Trophoblast cell (in vitro differentiated cells and primary cell): ENCODE data around the gene MIAT.

Source experiments
- DNase-seq, 2 donors: peaks; one replicate each; pipeline ENCODE4 v3.0.0-alpha.2; 2016
- H2AFZ ChIP-seq: 2 replicates; pipeline ENCODE4 v1.6.1; 2013; ENCODE audit warnings: low read length, moderate library complexity, mild to moderate bottlenecking; ENCODE audit not compliant: insufficient read depth, poor library complexity
- H2AK5ac ChIP-seq: 2 replicates; pipeline ENCODE4 v1.6.1; 2013; ENCODE audit warnings: mild to moderate bottlenecking, low read length
- H2BK120ac ChIP-seq: 2 replicates; pipeline ENCODE4 v1.6.1; 2013; ENCODE audit warnings: low read length, mild to moderate bottlenecking, moderate library complexity; ENCODE audit not compliant: insufficient read depth, poor library complexity
- H2BK12ac ChIP-seq: 2 replicates; pipeline ENCODE4 v1.6.1; 2013; ENCODE audit warnings: mild to moderate bottlenecking, low read length, moderate library complexity
- H2BK5ac ChIP-seq: 2 replicates; pipeline ENCODE4 v1.6.1; 2013; ENCODE audit warnings: low read length, low read depth, moderate library complexity, mild to moderate bottlenecking; ENCODE audit not compliant: poor library complexity
- H3K14ac ChIP-seq: 2 replicates; pipeline ENCODE4 v1.6.1; 2013; ENCODE audit warnings: mild to moderate bottlenecking, low read length
- H3K18ac ChIP-seq: 2 replicates; pipeline ENCODE4 v1.6.1; 2013; ENCODE audit warnings: mild to moderate bottlenecking, low read length
- H3K23ac ChIP-seq: 2 replicates; pipeline ENCODE4 v1.6.1; 2013; ENCODE audit warnings: low read length
- H3K27ac ChIP-seq: 2 replicates; pipeline ENCODE4 v1.5.1; 2013; ENCODE audit warnings: low read depth, mild to moderate bottlenecking, inconsistent platforms, low read length, moderate library complexity
- H3K27me3 ChIP-seq: 2 replicates; pipeline ENCODE4 v1.6.1; 2013; ENCODE audit warnings: inconsistent platforms, mild to moderate bottlenecking, low read length, moderate library complexity; ENCODE audit not compliant: insufficient read depth
- H3K36me3 ChIP-seq, 2 experiments: 1 replicate in 1 of 2; 2 replicates in 1 of 2; pipeline ENCODE4 v1.6.1; 2013; ENCODE audit warnings: low read length in 2 of 2, mild to moderate bottlenecking in 2 of 2, moderate library complexity in 1 of 2; ENCODE audit not compliant: insufficient read depth in 2 of 2, control insufficient read depth in 1 of 2
- H3K4ac ChIP-seq: 2 replicates; pipeline ENCODE4 v1.6.1; 2013; ENCODE audit warnings: low read depth, mild to moderate bottlenecking, low read length, moderate library complexity
- H3K4me1 ChIP-seq, 2 experiments: 1 replicate in 1 of 2; 2 replicates in 1 of 2; pipeline ENCODE4 v1.6.1; 2013; ENCODE audit warnings: low read length in 2 of 2, mild to moderate bottlenecking in 2 of 2, moderate library complexity in 1 of 2; ENCODE audit not compliant: insufficient read depth in 2 of 2, control insufficient read depth in 1 of 2
- H3K4me2 ChIP-seq: 2 replicates; pipeline ENCODE4 v1.6.1; 2013; ENCODE audit warnings: inconsistent platforms, mild to moderate bottlenecking, low read length, moderate library complexity
- H3K4me3 ChIP-seq: 2 replicates; pipeline ENCODE4 v1.5.1; 2013; ENCODE audit warnings: mild to moderate bottlenecking, low read depth, low read length, inconsistent platforms
- H3K79me1 ChIP-seq: one replicate; pipeline ENCODE4 v1.6.1; 2013; ENCODE audit warnings: low read length
- H3K79me2 ChIP-seq: 2 replicates; pipeline ENCODE4 v1.6.1; 2013; ENCODE audit warnings: low read length, mild to moderate bottlenecking; ENCODE audit not compliant: control insufficient read depth, insufficient read depth, poor library complexity
- H3K9ac ChIP-seq: 2 replicates; pipeline ENCODE4 v1.6.1; 2013; ENCODE audit warnings: mild to moderate bottlenecking, low read length
- H3K9me3 ChIP-seq: 2 replicates; pipeline ENCODE4 v1.6.1; 2013; ENCODE audit warnings: low read depth, mild to moderate bottlenecking, control low read depth, inconsistent platforms, low read length; ENCODE audit not compliant: insufficient read depth
- H4K12ac ChIP-seq: 2 replicates; pipeline ENCODE4 v1.6.1; 2013; ENCODE audit warnings: low read depth, mild to moderate bottlenecking, low read length, moderate library complexity
- H4K8ac ChIP-seq: 2 replicates; pipeline ENCODE4 v1.6.1; 2013; ENCODE audit warnings: low read depth, mild to moderate bottlenecking, low read length, moderate library complexity
- H4K91ac ChIP-seq: one replicate; pipeline ENCODE4 v1.6.1; 2013; ENCODE audit warnings: low read depth, mild to moderate bottlenecking, low read length, moderate library complexity
- WGBS: extraction: QIAGEN DNeasy Blood & Tissue Kit; methylation state at CpG from one replicate; pipeline ENCODE4 v1.1.7; 2013; ENCODE audit warnings: missing lambda C conversion rate; ENCODE audit not compliant: insufficient read length, insufficient coverage; ENCODE audit errors: extremely low coverage; 5-methylcytosine and 5-hydroxymethylcytosine counted together

The MIAT gene

GRCh38 chr22:26707581-26707980 lies 50.2 kb downstream of the MIAT start:
- H3K27me3 ChIP-seq, result no peaks in the 10 kb centered on the region
- H3K4me3 ChIP-seq, result no peak overlapping the region
- no peaks in the 10 kb centered on the region for H3K79me2 ChIP-seq
- no peak overlapping the region for H2BK120ac ChIP-seq
- no peak overlapping the region for H3K4ac ChIP-seq
- no CpG with 5 or more reads among the region's 2 CpGs for WGBS
- no peaks in the 10 kb centered on the region for H3K79me1 ChIP-seq
- H4K8ac ChIP-seq, result no peak overlapping the region
- H2BK12ac ChIP-seq, result no peak overlapping the region
- H4K12ac ChIP-seq, result no peak overlapping the region
- no peak overlapping the region for H3K18ac ChIP-seq
- H3K4me2 ChIP-seq, result no peak overlapping the region
- H4K91ac ChIP-seq, result no peak overlapping the region
- H2BK5ac ChIP-seq, result no peak overlapping the region
- H2AFZ ChIP-seq, result no peak overlapping the region
- no peak overlapping the region for H3K27ac ChIP-seq
- DNase-seq, result no peak
- H3K9me3 ChIP-seq, result no peaks in the 10 kb centered on the region
- no peaks in the 10 kb centered on the region for H3K36me3 ChIP-seq
- H3K9ac ChIP-seq, result no peak overlapping the region
- no peak overlapping the region for H3K14ac ChIP-seq
- H3K23ac ChIP-seq, result no peak overlapping the region
- H2AK5ac ChIP-seq, result no peak overlapping the region
- H3K4me1 ChIP-seq, result no peaks in the 10 kb centered on the region

- Histone ChIP-seq H3K4me1 (no peaks in the 10 kb centered on the region), H2BK12ac (no peak overlapping the region), H4K12ac (no peak overlapping the region), H3K27me3 (no peaks in the 10 kb centered on the region), H3K79me1 (no peaks in the 10 kb centered on the region), H2AFZ (no peak overlapping the region), H3K27ac (no peak overlapping the region), H3K36me3 (no peaks in the 10 kb centered on the region), H3K79me2 (no peaks in the 10 kb centered on the region), H2AK5ac (no peak overlapping the region), H3K23ac (no peak overlapping the region), H3K18ac (no peak overlapping the region), H3K9ac (no peak overlapping the region), H3K4me2 (no peak overlapping the region), H3K4ac (no peak overlapping the region), H2BK120ac (no peak overlapping the region), H3K9me3 (no peaks in the 10 kb centered on the region), H3K4me3 (no peak overlapping the region), H2BK5ac (no peak overlapping the region), H3K14ac (no peak overlapping the region), H4K8ac (no peak overlapping the region), H4K91ac (no peak overlapping the region)
- DNase-seq, result peak in 1 of 2 donors; percentile 10
- WGBS, result no CpG with 5 or more reads among the region's 7 CpGs
Measured at GRCh38 chr22:26708256-26709009, 51.0 kb downstream of the MIAT start.

- no peak overlapping the region for H4K91ac ChIP-seq
- H3K27me3 ChIP-seq, result no peaks in the 10 kb centered on the region
- H3K14ac ChIP-seq, result no peak overlapping the region
- no peak overlapping the region for H3K23ac ChIP-seq
- no peaks in the 10 kb centered on the region for H3K36me3 ChIP-seq
- peak; percentile 62 to 82 for DNase-seq
- no peak overlapping the region for H4K12ac ChIP-seq
- H2BK12ac ChIP-seq, result no peak overlapping the region
- no CpG with 5 or more reads among the region's 3 CpGs for WGBS
- no peaks in the 10 kb centered on the region for H3K79me2 ChIP-seq
- H3K4ac ChIP-seq, result no peak overlapping the region
- no peak overlapping the region for H2BK5ac ChIP-seq
- no peak overlapping the region for H2BK120ac ChIP-seq
- H3K27ac ChIP-seq, result no peak overlapping the region
- H3K4me2 ChIP-seq, result no peak overlapping the region
- no peaks in the 10 kb centered on the region for H3K9me3 ChIP-seq
- H3K18ac ChIP-seq, result no peak overlapping the region
- no peak overlapping the region for H2AK5ac ChIP-seq
- H3K4me1 ChIP-seq, result no peaks in the 10 kb centered on the region
- no peak overlapping the region for H4K8ac ChIP-seq
- H3K9ac ChIP-seq, result no peak overlapping the region
- H3K79me1 ChIP-seq, result no peaks in the 10 kb centered on the region
- H3K4me3 ChIP-seq, result no peak overlapping the region
- H2AFZ ChIP-seq, result no peak overlapping the region
Measured at GRCh38 chr22:26709617-26710390, 52.4 kb downstream of the MIAT start.

DNA sequence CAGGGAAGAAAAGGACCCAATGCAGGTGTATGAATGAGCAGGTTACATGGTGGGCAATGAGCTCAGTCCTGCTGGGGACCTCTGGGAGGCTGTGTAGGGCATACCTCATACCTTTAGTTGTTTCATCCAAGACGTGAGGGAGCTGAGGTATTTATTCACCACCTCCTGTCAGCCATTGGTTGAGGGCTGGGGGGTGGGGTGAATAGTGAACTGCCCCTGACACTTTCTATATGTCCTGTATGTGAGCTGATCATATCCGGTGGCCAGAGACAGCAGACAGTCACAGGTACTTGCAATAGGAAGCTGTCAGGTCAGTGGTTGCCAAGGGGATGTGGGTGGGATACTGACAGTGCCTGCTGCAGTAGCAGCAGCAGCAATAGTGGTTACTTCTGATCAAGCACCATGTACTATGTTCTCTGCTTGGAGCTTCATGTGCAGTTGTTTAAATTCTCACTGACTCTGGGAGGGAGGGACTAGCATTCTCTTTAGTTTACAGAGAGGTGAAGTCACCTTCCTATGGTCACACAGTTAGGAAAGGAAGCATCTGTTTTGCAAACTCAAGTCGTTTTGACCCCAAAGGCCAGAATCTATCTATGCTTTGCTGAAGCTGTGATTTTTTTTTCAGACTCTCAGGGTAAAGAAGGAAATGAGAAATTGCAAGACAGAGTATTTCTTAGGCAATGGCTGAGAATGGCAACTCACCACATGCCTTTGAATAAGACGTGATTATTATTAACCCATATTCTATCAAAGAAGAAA lies 54.0 kb downstream of the MIAT start:
- no peak overlapping the region for H2BK120ac ChIP-seq
- no peaks in the 10 kb centered on the region for H3K36me3 ChIP-seq
- no peak overlapping the region for H3K9ac ChIP-seq
- no peaks in the 10 kb centered on the region for H3K79me1 ChIP-seq
- no peak overlapping the region for H2AK5ac ChIP-seq
- no peak overlapping the region for H3K23ac ChIP-seq
- no peak overlapping the region for H4K91ac ChIP-seq
- H3K79me2 ChIP-seq, result no peaks in the 10 kb centered on the region
- H3K14ac ChIP-seq, result no peak overlapping the region
- H2BK5ac ChIP-seq, result no peak overlapping the region
- H3K4ac ChIP-seq, result no peak overlapping the region
- no peak overlapping the region for H4K8ac ChIP-seq
- no peak for DNase-seq
- no peaks in the 10 kb centered on the region for H3K9me3 ChIP-seq
- H3K4me3 ChIP-seq, result no peak overlapping the region
- H3K4me1 ChIP-seq, result no peaks in the 10 kb centered on the region
- no peak overlapping the region for H3K27ac ChIP-seq
- WGBS, result no CpG with 5 or more reads among the region's 4 CpGs
- no peak overlapping the region for H2AFZ ChIP-seq
- H3K4me2 ChIP-seq, result no peak overlapping the region
- H3K27me3 ChIP-seq, result no peaks in the 10 kb centered on the region
- no peak overlapping the region for H3K18ac ChIP-seq
- H2BK12ac ChIP-seq, result no peak overlapping the region
- H4K12ac ChIP-seq, result no peak overlapping the region
